Panc1 (cell line): ENCODE measurements around the gene GZMB.

ENCODE experiments used
- TF ChIP-seq, protein P1 (sequence below), 2 experiments: IDR thresholded peaks; 2 replicates each; pipeline ENCODE4 v1.6.1; 2011 to 2012; ENCODE audit warnings: low read depth in 2 of 2, control low read depth in 1 of 2, low read length in 1 of 2, mild to moderate bottlenecking in 1 of 2, moderate library complexity in 1 of 2; ENCODE audit not compliant: insufficient read depth in 1 of 2
- TF ChIP-seq, protein P2 (sequence below): fragments of 450-650 bp; IDR thresholded peaks from 2 replicates; pipeline ENCODE4 v1.5.1; 2017; ENCODE audit warnings: mild to moderate bottlenecking

DNA sequence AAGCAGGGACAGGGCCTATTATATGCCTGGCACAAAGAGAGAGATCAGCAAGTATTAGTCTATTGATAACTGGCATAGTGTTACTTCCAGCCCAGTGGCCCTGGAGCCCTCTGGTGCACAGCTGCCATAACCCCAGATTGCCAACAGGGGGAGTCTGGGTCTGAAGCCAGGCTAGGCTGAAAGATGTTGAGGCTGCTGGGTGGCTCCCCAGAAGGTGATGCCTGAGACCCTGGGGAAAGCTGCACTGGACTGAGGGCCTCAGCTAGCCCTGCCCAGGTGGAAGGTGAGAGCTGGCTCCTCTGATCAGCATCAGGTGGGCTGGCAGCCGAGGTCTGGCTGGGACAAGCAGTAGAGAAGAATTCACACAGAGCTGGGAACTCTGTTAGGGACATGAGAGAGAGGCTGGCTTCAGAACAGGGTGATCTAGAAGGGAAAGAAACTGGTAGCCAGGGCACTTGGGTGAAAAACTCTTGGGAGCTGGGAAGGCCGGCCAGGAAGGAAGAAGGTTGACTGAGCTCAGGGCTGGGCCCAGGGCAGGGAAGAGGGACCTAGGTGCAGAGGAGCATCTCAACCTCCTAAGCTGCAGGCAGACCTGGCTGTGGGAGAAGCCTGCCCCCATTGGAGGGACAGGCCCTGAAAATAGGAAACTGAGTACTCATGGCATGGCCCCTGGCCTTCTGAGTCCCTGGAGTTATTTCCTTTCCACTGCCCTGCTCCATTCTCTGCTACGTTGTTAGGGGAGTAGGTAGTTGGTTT lies 28.4 kb downstream of the GZMB start:
- TF ChIP-seq, protein P1, sequence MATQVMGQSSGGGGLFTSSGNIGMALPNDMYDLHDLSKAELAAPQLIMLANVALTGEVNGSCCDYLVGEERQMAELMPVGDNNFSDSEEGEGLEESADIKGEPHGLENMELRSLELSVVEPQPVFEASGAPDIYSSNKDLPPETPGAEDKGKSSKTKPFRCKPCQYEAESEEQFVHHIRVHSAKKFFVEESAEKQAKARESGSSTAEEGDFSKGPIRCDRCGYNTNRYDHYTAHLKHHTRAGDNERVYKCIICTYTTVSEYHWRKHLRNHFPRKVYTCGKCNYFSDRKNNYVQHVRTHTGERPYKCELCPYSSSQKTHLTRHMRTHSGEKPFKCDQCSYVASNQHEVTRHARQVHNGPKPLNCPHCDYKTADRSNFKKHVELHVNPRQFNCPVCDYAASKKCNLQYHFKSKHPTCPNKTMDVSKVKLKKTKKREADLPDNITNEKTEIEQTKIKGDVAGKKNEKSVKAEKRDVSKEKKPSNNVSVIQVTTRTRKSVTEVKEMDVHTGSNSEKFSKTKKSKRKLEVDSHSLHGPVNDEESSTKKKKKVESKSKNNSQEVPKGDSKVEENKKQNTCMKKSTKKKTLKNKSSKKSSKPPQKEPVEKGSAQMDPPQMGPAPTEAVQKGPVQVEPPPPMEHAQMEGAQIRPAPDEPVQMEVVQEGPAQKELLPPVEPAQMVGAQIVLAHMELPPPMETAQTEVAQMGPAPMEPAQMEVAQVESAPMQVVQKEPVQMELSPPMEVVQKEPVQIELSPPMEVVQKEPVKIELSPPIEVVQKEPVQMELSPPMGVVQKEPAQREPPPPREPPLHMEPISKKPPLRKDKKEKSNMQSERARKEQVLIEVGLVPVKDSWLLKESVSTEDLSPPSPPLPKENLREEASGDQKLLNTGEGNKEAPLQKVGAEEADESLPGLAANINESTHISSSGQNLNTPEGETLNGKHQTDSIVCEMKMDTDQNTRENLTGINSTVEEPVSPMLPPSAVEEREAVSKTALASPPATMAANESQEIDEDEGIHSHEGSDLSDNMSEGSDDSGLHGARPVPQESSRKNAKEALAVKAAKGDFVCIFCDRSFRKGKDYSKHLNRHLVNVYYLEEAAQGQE (IDR thresholded peaks at IDR 0.05; ENCODE audit: insufficient read depth in 1 of 2, low read depth in 2 of 2, low read length in 1 of 2): no peak
- TF ChIP-seq, protein P2, sequence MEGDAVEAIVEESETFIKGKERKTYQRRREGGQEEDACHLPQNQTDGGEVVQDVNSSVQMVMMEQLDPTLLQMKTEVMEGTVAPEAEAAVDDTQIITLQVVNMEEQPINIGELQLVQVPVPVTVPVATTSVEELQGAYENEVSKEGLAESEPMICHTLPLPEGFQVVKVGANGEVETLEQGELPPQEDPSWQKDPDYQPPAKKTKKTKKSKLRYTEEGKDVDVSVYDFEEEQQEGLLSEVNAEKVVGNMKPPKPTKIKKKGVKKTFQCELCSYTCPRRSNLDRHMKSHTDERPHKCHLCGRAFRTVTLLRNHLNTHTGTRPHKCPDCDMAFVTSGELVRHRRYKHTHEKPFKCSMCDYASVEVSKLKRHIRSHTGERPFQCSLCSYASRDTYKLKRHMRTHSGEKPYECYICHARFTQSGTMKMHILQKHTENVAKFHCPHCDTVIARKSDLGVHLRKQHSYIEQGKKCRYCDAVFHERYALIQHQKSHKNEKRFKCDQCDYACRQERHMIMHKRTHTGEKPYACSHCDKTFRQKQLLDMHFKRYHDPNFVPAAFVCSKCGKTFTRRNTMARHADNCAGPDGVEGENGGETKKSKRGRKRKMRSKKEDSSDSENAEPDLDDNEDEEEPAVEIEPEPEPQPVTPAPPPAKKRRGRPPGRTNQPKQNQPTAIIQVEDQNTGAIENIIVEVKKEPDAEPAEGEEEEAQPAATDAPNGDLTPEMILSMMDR: peak; percentile 76
